Body of pancreas (tissue), 4 donors: Measurements from ENCODE around the gene SUPT4H1.

Source experiments
- POLR2A ChIP-seq, 3 donors: fragments of 450-650 bp; IDR thresholded peaks; one replicate each; pipeline ENCODE4 v1.6.1; 2016; ENCODE audit warnings: antibody characterized with exemption in 3 of 3, mild to moderate bottlenecking in 2 of 3
- TF ChIP-seq, protein P1 (sequence below), 7 experiments: fragments of 450-650 bp in 4 of 7; fragments of 200-600 bp in 3 of 7; sonication (generic) in 3 of 7; IDR thresholded peaks; one replicate each; pipeline ENCODE4 v1.5.1; 2016 to 2019; ENCODE audit warnings: antibody characterized with exemption in 7 of 7

DNA sequence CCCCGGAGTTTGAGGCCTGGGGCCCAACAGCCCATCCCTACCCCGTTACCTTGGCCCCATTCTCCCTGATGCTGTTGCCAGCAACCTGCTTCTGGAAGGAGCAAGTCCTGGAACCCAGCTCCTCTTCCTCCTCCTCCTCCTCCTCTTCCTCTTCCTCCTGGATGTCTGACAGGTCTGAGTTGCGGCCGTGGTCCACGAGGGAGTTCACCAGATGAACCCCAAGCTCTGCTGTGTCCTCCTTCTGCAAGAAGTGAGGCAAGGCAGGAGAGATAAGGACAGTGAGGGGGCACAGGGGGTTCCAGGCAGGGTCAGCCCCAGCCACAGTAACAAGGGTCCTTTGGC is 42.1 kb downstream of the SUPT4H1 start:
- TF ChIP-seq, protein P1, sequence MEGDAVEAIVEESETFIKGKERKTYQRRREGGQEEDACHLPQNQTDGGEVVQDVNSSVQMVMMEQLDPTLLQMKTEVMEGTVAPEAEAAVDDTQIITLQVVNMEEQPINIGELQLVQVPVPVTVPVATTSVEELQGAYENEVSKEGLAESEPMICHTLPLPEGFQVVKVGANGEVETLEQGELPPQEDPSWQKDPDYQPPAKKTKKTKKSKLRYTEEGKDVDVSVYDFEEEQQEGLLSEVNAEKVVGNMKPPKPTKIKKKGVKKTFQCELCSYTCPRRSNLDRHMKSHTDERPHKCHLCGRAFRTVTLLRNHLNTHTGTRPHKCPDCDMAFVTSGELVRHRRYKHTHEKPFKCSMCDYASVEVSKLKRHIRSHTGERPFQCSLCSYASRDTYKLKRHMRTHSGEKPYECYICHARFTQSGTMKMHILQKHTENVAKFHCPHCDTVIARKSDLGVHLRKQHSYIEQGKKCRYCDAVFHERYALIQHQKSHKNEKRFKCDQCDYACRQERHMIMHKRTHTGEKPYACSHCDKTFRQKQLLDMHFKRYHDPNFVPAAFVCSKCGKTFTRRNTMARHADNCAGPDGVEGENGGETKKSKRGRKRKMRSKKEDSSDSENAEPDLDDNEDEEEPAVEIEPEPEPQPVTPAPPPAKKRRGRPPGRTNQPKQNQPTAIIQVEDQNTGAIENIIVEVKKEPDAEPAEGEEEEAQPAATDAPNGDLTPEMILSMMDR (IDR thresholded peaks at IDR 0.05), result no peak
- TF ChIP-seq POLR2A (IDR thresholded peaks at IDR 0.05), result no peak
